HG02623 (cell line): ENCODE measurements around the gene ACVR1.

Experiments
- ATAC-seq: cut with Tn5 transposase; IDR thresholded peaks from one replicate; pipeline ENCODE4 v1.9.1; 2021; ENCODE audit warnings: moderate library complexity; ENCODE audit not compliant: unreplicated experiment

The ACVR1 gene

GRCh38 chr2:157876066-157876785 lies at the start of gene ACVR1:
TSS of gene ACVR1 (minus strand) at chr2:157876330. CDS start at chr2:157799493, 76,837 bp downstream.
- peak; percentile 81 for ATAC-seq

GRCh38 chr2:157925071-157925470 lies 48.9 kb upstream of the ACVR1 start:
- no peak for ATAC-seq

- no peak for ATAC-seq
Observed at GRCh38 chr2:157923598-157924217, 47.6 kb upstream of the ACVR1 start.

- ATAC-seq = no peak
Observed at GRCh38 chr2:157922815-157923214, 46.7 kb upstream of the ACVR1 start.

- ATAC-seq = no peak
Observed at GRCh38 chr2:157922336-157922735, 46.2 kb upstream of the ACVR1 start.

- ATAC-seq = no peak
Observed at GRCh38 chr2:157920736-157921135, 44.6 kb upstream of the ACVR1 start.

GRCh38 chr2:157919181-157919580 lies 43.1 kb upstream of the ACVR1 start:
- ATAC-seq = no peak

GRCh38 chr2:157918319-157918718 lies 42.2 kb upstream of the ACVR1 start:
- ATAC-seq = no peak

- no peak for ATAC-seq
Observed at GRCh38 chr2:157911750-157912149, 35.6 kb upstream of the ACVR1 start.

- ATAC-seq = no peak
Observed at GRCh38 chr2:157911246-157911645, 35.1 kb upstream of the ACVR1 start.

GRCh38 chr2:157905092-157905491 lies 29.0 kb upstream of the ACVR1 start:
- ATAC-seq = no peak

GRCh38 chr2:157903626-157904025 lies 27.5 kb upstream of the ACVR1 start:
- ATAC-seq = no peak

GRCh38 chr2:157903151-157903550 lies 27.0 kb upstream of the ACVR1 start:
- no peak for ATAC-seq

- ATAC-seq = no peak
Observed at GRCh38 chr2:157902692-157903091, 26.6 kb upstream of the ACVR1 start.

GRCh38 chr2:157901325-157901724 lies 25.2 kb upstream of the ACVR1 start:
- no peak for ATAC-seq

- ATAC-seq = no peak
Observed at GRCh38 chr2:157900684-157901083, 24.6 kb upstream of the ACVR1 start.

- no peak for ATAC-seq
Observed at GRCh38 chr2:157900203-157900602, 24.1 kb upstream of the ACVR1 start.

- ATAC-seq = peak; percentile 77
Observed at GRCh38 chr2:157899125-157899839, 23.2 kb upstream of the ACVR1 start.

GRCh38 chr2:157898591-157898996 lies 22.5 kb upstream of the ACVR1 start:
- peak; percentile 26 for ATAC-seq

GRCh38 chr2:157897106-157897971 lies 21.2 kb upstream of the ACVR1 start:
- ATAC-seq = peak; percentile 30

- ATAC-seq = no peak
Observed at GRCh38 chr2:157895531-157895930, 19.4 kb upstream of the ACVR1 start.
